Activated CD4-positive, alpha-beta T cell treated with anti-CD3 and anti-CD28 coated beads, Interleukin-2, amount 50 U/mL, for 16 hours (primary cell): ENCODE measurements around the gene BRK1.
A peak's percentile ranks its signal among the peaks of the same experiment; 100 is the strongest.
"Not testable (repeated sequence)": the region's sequence is repeated elsewhere in the genome, so short reads cannot be mapped to it uniquely, and the experiment has no call there.

Source experiments
- DNase-seq: peaks from one replicate; pipeline ENCODE4 v3.0.0-alpha.2; 2020

Gene BRK1

GRCh38 chr3:10115326-10116137, at the start of gene BRK1:
TSS of gene BRK1 (plus strand) at chr3:10115675. CDS start at chr3:10115702, 27 bp downstream.
- peak; percentile 97 for DNase-seq

GRCh38 chr3:10070077-10070476, 45.4 kb upstream of the BRK1 start:
- not testable (repeated sequence) for DNase-seq

DNA sequence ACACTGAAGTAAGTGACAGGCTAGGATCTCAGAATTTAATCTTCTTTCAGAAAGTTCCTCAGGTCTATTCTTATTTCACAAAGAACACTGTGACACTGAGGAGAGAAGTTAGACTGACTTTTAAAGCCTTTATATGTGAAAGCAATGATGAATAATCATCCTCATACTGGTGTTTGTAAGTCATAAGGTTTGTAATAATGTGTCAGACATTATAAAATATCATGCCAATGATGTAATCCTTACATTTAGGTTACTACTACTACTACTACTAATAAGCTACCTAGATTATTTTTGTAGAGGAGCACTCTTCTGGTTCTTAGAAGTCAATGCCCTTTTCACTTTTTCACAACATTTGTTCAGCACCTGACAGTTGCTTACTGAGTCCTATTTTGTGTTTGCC, 40.8 kb upstream of the BRK1 start:
- no peak for DNase-seq

- DNase-seq, result no peak
Observed at GRCh38 chr3:10081871-10082270, 33.6 kb upstream of the BRK1 start.

DNA sequence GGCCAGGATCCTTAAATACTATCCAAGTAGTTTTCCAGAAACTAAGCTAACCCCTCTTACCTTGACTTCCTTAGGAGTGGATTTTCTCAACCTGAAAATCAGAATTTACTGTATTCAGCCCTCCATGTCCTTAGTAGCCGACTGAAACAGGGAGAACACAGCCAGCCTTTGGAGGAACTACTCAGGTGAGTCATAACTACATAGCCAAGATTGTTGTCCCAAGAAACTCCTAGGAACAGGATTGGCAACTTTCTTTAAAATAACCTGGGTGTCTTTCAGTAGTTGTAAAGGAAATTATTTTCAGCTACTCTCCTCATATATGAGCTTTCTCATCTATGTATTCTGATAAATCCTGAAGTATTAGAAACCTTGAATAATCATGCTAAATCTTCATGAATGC, 29.7 kb upstream of the BRK1 start:
- DNase-seq, result no peak

DNA sequence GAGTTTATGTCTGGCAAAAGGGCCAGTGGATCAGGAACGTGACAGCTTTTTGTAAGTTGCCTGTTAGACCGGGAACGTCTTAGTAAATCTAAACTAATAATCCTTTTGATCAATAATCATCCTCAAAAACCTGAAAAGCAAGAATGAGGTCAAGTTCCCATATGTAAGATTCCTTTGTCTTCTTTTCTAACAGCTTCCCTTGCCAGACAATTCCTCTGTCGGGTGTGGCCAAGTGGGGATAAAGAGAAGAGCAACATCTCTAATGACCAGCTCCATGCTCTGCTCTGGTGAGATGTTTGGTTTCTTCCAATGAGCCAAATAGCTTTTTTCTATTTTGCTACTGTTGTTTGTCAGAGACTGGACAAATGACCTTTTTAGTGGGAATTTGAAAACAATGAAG, 27.2 kb upstream of the BRK1 start:
- DNase-seq, result no peak

DNA sequence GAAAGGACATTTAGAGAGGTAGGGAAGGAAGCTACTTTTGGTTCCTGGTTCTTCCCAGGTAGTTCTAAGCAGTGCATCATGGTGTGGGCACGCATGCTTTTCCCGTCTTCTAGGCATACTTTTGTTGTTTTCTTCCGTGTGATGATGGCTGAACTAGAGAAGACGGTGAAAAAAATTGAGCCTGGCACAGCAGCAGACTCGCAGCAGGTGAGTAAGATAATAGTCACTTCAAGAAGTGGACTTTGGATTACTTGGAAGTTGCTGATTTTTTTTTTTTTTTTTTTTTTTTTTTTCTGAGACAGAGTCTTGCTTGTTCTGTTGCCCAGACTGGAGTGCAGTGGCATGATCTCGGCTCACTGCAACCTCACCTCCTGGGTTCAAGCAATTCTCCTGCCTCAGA, 25.3 kb upstream of the BRK1 start:
- no peak for DNase-seq

DNA sequence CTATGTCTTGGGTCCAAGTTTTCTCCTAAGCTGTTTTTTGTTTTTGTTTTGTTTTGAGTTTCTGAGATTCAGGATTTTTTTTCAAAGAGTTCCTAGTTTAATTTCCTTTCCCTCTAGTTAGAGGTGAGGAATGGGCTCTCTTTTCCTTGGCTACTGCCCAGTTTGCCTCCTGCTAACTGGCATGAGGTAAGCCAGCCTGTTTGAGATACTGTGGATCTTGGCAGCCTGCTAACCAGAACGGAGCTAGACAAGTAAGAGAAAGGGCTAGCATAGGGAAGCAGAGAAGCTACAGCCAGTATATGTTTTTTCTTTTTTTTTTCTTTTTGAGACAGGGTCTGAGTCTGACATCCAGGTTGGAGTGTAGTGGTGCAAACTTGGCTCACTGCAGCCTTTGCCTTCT, 24.7 kb upstream of the BRK1 start:
- DNase-seq, result not testable (repeated sequence)

DNA sequence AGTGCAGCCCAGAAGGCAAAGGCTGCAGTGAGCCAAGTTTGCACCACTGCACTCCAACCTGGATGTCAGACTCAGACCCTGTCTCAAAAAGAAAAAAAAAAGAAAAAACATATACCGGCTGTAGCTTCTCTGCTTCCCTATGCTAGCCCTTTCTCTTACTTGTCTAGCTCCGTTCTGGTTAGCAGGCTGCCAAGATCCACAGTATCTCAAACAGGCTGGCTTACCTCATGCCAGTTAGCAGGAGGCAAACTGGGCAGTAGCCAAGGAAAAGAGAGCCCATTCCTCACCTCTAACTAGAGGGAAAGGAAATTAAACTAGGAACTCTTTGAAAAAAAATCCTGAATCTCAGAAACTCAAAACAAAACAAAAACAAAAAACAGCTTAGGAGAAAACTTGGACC, 24.1 kb upstream of the BRK1 start:
- DNase-seq, result not testable (repeated sequence)

- no peak for DNase-seq
Observed at GRCh38 chr3:10093678-10094077, 21.8 kb upstream of the BRK1 start.

DNA sequence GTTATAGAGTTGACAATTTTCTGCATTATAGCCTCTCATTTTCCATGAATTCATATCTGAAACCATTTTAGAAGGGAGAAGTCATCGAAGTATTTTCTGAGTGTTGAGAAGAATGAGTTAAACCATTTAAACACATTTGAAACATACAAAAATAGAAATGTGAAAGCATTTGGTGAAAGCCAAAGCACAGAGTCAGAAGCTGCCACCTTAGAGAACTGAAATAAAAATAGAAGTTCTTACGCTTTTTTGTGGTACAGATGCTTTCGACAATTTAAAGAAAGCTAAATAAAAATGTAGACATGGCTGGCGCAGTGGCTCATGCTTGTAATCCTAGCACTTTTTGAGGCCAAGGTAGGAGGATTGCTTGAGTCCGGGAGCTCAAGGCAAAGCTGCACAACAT, 16.4 kb upstream of the BRK1 start:
- DNase-seq, result no peak

GRCh38 chr3:10106919-10107318, 8.6 kb upstream of the BRK1 start:
- DNase-seq, result no peak

DNA sequence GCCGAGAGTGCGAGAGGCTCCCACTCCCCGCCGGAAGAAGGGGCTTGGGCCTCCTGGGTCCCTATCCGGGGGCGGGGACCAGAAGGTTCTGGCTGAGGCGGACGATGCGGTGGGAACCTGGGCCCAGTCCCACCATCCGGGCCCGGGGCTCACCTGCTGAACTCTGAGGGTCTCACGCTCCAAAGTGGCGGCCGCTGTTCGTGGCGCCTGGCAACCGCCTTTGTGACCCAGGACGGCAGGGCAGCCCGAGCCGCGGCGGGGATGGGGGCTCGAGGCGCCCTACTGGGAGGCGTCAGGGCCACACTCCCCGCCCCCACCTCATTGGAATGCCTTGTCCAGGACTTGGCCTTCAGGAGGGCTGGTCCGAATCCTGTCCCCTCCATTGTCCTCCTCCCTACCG, 7.4 kb upstream of the BRK1 start, which contains the start of gene FANCD2OS:
FANCD2OS (minus strand) TSS at position 165 of the 400 bp plus-strand sequence. CDS start 3,481 bp downstream, outside the sequence.
- no peak for DNase-seq

DNA sequence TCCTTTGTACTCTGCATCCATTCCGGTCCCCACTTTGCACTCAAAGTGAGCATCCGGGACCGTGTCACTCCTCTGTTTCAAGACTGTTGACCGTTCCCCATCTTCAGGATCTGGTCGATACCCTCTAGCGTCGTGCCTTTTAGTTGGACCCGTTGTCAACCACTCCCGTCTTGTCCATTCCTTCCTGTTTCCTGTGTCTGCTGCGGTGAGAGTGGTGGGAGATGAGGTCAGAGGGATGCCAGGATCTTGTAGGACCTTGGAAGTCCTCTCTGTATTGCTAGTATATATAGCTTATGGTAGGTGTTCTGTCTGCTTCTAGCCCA, 624 bp downstream of the BRK1 start:
- DNase-seq, result peak; percentile 24

GRCh38 chr3:10116928-10117327, 1.5 kb downstream of the BRK1 start:
- no peak for DNase-seq

- DNase-seq, result no peak
Observed at GRCh38 chr3:10119376-10119775, 3.9 kb downstream of the BRK1 start.

- DNase-seq, result no peak
Observed at GRCh38 chr3:10121064-10121463, 5.6 kb downstream of the BRK1 start.

DNA sequence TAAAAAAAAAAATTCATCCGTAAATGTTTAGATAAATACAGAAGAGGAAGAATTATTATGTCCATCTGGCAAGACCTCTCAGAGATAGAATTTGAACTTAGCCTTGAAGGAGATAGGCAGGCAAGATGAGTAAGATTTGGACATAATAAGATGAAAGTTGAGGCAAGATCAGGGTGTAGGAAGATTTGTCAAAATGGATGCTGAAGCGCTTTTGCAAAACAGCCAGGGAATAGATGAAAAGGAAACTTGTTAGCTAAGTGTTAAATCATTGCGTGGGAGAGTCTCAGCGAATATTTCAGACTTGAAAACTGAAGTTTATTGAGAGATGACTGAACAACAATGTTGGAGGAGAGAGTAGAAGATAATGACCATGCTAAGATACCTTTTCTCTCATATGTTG, 7.2 kb downstream of the BRK1 start:
- no peak for DNase-seq

DNA sequence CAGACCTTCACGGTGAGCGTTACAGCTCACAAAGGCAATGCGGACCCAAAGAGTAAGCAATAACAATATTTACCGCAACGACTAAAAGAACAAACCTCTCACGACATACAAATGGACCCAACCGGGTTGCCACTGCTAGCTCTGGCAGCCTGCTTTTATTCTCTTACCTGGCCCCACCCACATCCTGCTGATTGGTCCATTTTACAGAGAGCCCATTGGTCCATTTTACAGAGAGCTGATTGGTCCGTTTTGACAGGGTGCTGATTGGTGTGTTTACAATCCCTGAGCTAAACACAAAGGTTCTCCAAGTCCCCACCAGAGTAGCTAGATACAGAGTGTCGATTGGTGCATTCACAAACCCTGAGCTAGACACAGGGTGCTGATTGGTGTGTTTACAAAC, 20.4 kb downstream of the BRK1 start:
- DNase-seq, result not testable (repeated sequence)

- no peak for DNase-seq
Observed at GRCh38 chr3:10136426-10137005, 21.0 kb downstream of the BRK1 start.

DNA sequence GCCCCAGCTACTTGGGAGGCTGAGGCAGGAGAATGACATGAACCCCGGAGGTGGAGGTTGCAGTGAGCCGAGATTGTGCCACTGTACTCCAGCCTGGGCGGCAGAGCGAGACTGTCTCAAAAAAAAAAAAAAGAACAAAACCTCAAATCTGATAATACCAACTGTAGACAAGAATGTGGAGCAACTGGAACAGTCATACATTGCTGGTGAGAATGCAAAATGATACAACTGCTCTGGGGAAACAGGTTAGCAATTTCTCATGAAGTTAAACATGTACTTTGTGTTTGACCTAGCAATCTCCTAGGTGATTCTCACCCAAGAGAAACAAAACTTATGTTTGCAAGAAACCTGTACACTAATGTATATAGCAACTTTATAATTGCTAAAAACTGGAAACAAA, 21.7 kb downstream of the BRK1 start:
- no peak for DNase-seq

DNA sequence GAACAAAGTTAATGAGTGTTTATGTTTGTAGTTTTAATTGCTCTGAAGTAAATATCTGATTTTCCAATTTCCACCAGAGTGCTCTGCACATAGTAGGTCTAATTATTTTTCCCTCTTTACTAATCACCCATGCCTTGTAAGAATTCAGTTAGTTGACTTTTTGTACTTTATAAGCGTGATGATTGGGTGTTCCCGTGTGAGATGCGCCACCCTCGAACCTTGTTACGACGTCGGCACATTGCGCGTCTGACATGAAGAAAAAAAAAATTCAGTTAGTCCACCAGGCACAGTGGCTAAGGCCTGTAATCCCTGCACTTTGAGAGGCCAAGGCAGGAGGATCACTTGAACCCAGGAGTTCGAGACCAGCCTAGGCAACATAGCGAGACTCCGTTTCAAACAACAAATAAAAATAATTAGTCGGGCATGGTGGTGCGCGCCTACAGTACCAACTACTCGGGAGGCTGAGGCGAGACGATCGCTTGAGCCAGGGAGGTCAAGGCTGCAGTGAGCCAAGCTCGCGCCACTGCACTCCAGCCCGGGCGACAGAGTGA, 25.6 kb downstream of the BRK1 start:
- DNase-seq, result no peak

DNA sequence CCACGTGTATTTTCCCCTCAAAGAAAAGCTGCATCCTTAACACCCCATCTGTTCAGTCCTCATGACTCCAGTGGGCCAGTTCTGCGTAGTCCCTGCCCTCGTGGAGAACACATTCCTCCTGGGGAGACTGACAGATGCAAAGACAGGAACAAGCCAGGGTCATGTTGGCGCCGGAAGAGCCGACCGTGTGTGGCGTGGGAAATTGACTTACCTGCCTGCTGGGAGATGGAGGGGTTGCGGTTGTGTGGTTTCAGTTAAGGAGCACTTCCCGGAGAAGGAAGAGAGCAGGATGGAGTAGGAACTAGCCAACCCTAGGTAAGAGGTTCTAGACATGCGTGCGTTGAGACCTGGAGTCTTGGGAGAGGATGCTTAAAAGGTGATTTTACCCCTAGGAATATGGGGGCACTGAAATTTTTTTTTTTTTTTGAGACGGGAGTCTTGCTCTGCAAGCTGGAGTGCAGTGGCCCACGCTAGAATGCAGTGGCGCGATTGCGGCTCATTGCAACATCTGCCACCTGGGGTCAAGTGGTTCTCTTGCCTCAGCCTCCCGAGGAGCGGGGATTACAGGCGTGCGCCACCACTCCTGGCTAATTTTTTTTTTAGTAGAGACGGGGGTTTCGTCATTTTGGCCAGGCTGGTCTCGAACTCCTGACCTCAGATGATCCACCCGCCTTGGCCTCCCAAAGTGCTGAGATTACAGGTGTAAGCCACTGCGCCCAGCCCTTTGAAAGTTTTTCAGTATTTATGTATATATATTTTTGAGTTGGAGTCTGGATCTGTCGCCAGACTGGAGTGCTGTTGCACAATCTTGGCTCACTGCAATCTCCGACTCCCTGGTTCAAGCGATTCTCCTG, 27.5 kb downstream of the BRK1 start:
- DNase-seq, result peak; percentile 44
